HG03175 (cell line): Measurements from ENCODE around the gene PGAP2.
"Not testable (repeated sequence)": the region's sequence is repeated elsewhere in the genome, so short reads cannot be mapped to it uniquely, and the experiment has no call there.

Experiments
- ATAC-seq: cut with Tn5 transposase; IDR thresholded peaks from one replicate; pipeline ENCODE4 v1.9.1; 2021; ENCODE audit warnings: mild to moderate bottlenecking, moderate library complexity; ENCODE audit not compliant: unreplicated experiment

Gene PGAP2

GRCh38 chr11:3807909-3808860, at the start of gene PGAP2:
TSS of gene PGAP2 (plus strand) at chr11:3808560. CDS start at chr11:3811260, 2,700 bp downstream.
- ATAC-seq: peak; percentile 64

GRCh38 chr11:3764266-3764665, 44.1 kb upstream of the PGAP2 start:
- ATAC-seq: no peak

DNA sequence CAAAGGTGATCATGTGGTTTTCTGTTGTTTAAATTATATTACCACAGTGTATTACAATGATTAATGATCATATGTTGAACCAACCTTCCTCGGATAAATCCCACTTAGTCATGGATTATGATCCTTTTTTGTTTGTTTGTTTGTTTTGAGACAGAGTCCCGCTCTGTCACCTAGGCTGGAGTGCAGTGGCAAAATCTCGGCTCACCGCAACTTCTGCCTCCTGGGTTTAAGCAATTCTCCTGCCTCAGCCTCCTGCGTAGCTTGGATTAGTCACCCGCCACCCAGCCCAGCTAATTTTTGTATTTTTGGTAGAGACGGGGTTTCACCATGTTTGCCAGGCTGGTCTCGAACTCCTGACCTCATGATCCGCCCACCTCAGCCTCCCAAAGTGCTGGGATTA, 41.5 kb upstream of the PGAP2 start:
- ATAC-seq: not testable (repeated sequence)

GRCh38 chr11:3767536-3767935, 40.8 kb upstream of the PGAP2 start:
- no peak for ATAC-seq

GRCh38 chr11:3773180-3773579, 35.2 kb upstream of the PGAP2 start:
- ATAC-seq: no peak

GRCh38 chr11:3775736-3776406, 32.5 kb upstream of the PGAP2 start:
- no peak for ATAC-seq

- no peak for ATAC-seq
These were observed 26.9 kb upstream of the PGAP2 start for GRCh38 chr11:3781423-3781822.

- ATAC-seq: no peak
These were observed 25.4 kb upstream of the PGAP2 start for GRCh38 chr11:3782963-3783362.

DNA sequence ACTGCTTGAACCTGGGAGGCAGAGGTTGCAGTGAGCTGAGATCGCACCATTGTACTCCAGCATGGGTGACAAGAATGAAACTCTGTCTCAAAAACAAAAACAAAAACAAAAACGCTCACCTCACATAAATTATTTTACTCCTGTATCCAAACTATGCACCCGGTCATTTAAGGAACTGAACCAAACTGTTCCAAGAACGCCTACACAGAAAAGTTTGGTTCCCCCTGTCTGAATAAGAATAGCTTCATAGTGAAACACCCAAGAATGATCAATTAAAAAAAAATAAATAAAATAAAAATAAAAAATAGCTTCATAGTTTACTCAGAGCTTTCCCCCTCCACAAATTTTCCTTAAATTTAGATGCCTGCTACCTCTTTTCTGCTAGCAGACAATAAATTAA, 24.7 kb upstream of the PGAP2 start:
- ATAC-seq: no peak

- no peak for ATAC-seq
These were observed 21.5 kb upstream of the PGAP2 start for GRCh38 chr11:3786781-3787428.

DNA sequence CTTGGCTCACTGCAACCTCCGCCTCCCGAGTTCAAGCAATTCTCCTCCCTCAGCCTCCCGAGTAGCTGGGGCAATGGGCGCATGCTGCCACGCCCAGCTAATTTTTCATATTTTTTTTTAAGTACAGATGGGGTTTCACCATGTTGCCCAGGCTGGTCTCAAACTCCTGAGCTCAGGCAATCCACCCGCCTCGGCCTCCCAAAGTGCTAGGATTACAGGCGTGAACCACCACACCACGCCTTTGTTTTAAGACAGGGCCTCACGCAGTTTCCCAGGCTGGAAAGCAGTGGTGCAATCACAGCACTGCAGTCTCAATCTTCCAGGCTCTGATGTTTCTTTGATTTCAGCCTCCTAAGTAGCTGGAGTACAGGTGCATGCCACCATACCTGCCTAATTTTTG, 14.0 kb upstream of the PGAP2 start:
- ATAC-seq: not testable (repeated sequence)

GRCh38 chr11:3795131-3796001, 13.0 kb upstream of the PGAP2 start:
- ATAC-seq: no peak

DNA sequence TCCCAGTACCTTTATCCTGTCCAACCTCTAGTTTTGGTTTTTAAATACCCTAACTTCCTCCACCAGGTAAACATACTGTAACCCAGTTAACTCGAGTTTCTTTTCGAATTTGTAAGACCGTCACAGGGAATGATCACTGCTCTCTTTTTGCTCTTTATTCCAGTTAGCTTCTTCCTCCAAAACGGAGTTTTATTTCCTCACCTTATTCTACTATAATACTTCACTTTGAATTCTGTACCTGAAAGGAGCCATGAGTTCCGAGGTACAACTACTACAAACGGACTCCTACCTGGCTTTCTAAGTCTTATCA, 12.4 kb upstream of the PGAP2 start:
- no peak for ATAC-seq

DNA sequence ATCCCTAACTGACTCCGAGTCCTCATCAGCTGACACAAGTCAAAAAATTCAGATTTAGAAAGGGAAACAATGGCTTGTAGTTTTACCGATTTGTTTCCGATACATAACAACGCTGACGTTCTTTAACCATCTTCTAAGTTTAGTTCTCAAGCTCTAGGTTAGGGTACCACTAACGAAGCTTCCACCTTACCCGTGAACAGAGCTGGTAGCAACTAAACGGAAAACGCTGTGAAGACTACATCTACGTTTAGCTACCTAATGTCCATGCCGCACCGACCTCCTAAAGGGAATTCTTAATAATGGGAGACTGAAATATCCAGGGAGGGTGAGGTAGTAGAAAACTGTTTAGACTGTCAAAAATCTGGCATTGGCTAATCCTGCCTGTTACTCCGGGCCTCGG, 12.0 kb upstream of the PGAP2 start:
- ATAC-seq: no peak

- peak; percentile 34 for ATAC-seq
These were observed 11.5 kb upstream of the PGAP2 start for GRCh38 chr11:3796801-3797328.

- peak; percentile 90 for ATAC-seq
These were observed 10.8 kb upstream of the PGAP2 start, which contains the start of gene NUP98 for GRCh38 chr11:3797329-3798090. TSS of gene NUP98 (minus strand) at chr11:3797554. CDS start at chr11:3782117, 15,437 bp downstream.

DNA sequence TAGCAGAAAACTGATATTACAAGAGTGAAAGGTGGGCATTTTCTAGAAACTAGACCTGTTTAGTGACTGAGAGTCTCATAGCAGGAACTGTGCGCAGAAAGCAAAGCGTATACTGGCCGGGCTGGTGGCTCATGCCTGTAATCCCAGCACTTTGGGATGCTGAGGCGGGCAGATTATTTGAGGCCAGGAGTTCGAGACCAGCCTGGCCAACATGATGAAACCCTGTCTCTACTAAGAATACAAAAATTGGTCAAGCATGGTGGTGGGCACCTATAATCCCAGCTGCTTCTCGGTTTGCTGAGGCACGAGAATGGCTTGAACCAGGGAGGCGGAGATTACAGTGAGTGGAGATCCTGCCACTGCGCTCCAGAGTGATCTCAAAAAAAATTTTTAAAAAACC, 9.2 kb upstream of the PGAP2 start:
- ATAC-seq: no peak

DNA sequence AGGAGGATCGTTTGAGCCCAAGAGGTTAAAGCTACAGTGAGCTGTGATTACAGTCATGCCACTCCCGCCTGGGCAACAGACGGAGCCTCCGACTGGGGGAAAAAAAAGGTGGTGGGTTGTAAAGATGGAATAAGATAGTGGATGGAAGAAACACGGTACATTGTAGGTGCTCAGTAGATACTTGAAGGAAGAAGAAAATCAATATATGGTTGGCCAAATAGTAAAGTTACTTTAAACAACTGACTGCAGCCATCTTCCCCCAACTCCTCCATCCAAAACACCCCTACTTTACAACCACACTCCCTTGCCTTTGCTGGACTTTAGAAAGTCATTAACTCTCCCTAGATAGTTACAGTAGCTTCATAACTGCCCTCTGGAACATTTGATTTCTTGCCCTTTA, 8.5 kb upstream of the PGAP2 start:
- ATAC-seq: no peak

- no peak for ATAC-seq
These were observed 6.2 kb upstream of the PGAP2 start for GRCh38 chr11:3802011-3802790.
